Endothelial cell (in vitro differentiated cells): ENCODE data around the gene PLEKHH3. TPM values are rescaled to one million over a fixed set of nuclear protein-coding genes. Genes with fewer than 3 reads are reported as not detected.

Experiments
- DNase-seq: peaks from one replicate; pipeline ENCODE4 v3.0.0; 2021; ENCODE audit warnings: low spot score
- H3K27ac Mint-ChIP-seq: one replicate; pipeline ENCODE4 v1.8.0; 2021; ENCODE audit warnings: mixed read lengths, inconsistent platforms; ENCODE audit not compliant: unreplicated experiment
- H3K27me3 Mint-ChIP-seq: one replicate; pipeline ENCODE4 v1.8.0; 2021; ENCODE audit warnings: mild to moderate bottlenecking, moderate library complexity, mixed read lengths, inconsistent platforms; ENCODE audit not compliant: unreplicated experiment
- H3K36me3 Mint-ChIP-seq: one replicate; pipeline ENCODE4 v1.8.0; 2021; ENCODE audit warnings: mild to moderate bottlenecking, low read depth, mixed read lengths, inconsistent platforms; ENCODE audit not compliant: unreplicated experiment
- H3K4me1 Mint-ChIP-seq: one replicate; pipeline ENCODE4 v1.8.0; 2021; ENCODE audit warnings: mild to moderate bottlenecking, mixed read lengths, inconsistent platforms; ENCODE audit not compliant: unreplicated experiment
- H3K4me3 Mint-ChIP-seq: one replicate; pipeline ENCODE4 v1.8.0; 2021; ENCODE audit warnings: mild to moderate bottlenecking, mixed read lengths, inconsistent platforms; ENCODE audit not compliant: unreplicated experiment
- H3K9me3 Mint-ChIP-seq: one replicate; pipeline ENCODE4 v1.8.0; 2021; ENCODE audit warnings: mixed read lengths, inconsistent platforms; ENCODE audit not compliant: unreplicated experiment
- CTCF ChIP-seq: fragments of 200-600 bp; sonication (generic); IDR thresholded peaks from one replicate; pipeline ENCODE4 v1.5.0; 2021; ENCODE audit warnings: antibody characterized with exemption; ENCODE audit not compliant: unreplicated experiment
- total RNA-seq: library from RNA; stranded (reverse); fragmentation: NEBNext Ultra II Directional; extraction: Animal tissue kit (Norgen Biotek cat#: 25700); gene quantifications from one replicate; pipeline ENCODE4 v1.2.1, GENCODE V29; 2021; ENCODE audit not compliant: unreplicated experiment

Gene PLEKHH3
- total RNA-seq, 1 donor from 2014 or later: 25.2 TPM

- no peak for TF ChIP-seq CTCF
- Mint-ChIP-seq H3K9me3 (no peaks in the 10 kb centered on the region), H3K36me3 (no peaks in the 10 kb centered on the region), H3K27ac (no peak overlapping the region), H3K27me3 (peaks cover 3% of the 10 kb centered on the region), H3K4me1 (peaks cover 7% of the 10 kb centered on the region), H3K4me3 (no peak overlapping the region)
- DNase-seq: no peak
These were observed 25.4 kb downstream of the PLEKHH3 start for GRCh38 chr17:42651392-42651791.

GRCh38 chr17:42647778-42648177 lies 29.0 kb downstream of the PLEKHH3 start:
- Mint-ChIP-seq H3K4me1 (peaks cover 2% of the 10 kb centered on the region), H3K27ac (no peak overlapping the region), H3K36me3 (no peaks in the 10 kb centered on the region), H3K27me3 (no peaks in the 10 kb centered on the region), H3K4me3 (no peak overlapping the region), H3K9me3 (no peaks in the 10 kb centered on the region)
- DNase-seq: no peak
- no peak for TF ChIP-seq CTCF

GRCh38 chr17:42642336-42642735 lies 34.5 kb downstream of the PLEKHH3 start:
- Mint-ChIP-seq H3K4me3 (no peak overlapping the region), H3K27me3 (peaks cover 3% of the 10 kb centered on the region), H3K36me3 (no peaks in the 10 kb centered on the region), H3K4me1 (peaks cover 11% of the 10 kb centered on the region), H3K9me3 (no peaks in the 10 kb centered on the region), H3K27ac (no peak overlapping the region)
- no peak for DNase-seq
- no peak for TF ChIP-seq CTCF

GRCh38 chr17:42640121-42640520 lies 36.7 kb downstream of the PLEKHH3 start:
- Mint-ChIP-seq H3K27me3 (peaks cover 3% of the 10 kb centered on the region), H3K4me1 (peaks cover 11% of the 10 kb centered on the region), H3K9me3 (no peaks in the 10 kb centered on the region), H3K36me3 (no peaks in the 10 kb centered on the region), H3K4me3 (no peak overlapping the region), H3K27ac (no peak overlapping the region)
- DNase-seq: no peak
- no peak for TF ChIP-seq CTCF

GRCh38 chr17:42639525-42640113 lies 37.2 kb downstream of the PLEKHH3 start:
- DNase-seq: no peak
- no peak for TF ChIP-seq CTCF
- no peak overlapping the region for H3K27ac Mint-ChIP-seq

More at GRCh38 chr17:42639525-42640113, 37.2 kb downstream of the PLEKHH3 start:
- H3K9me3 Mint-ChIP-seq: no peaks in the 10 kb centered on the region
- H3K4me3 Mint-ChIP-seq: no peak overlapping the region
- H3K36me3 Mint-ChIP-seq: no peaks in the 10 kb centered on the region
- H3K27me3 Mint-ChIP-seq: peaks cover 3% of the 10 kb centered on the region
- H3K4me1 Mint-ChIP-seq: peaks cover 11% of the 10 kb centered on the region
